GM19238 (cell line): ENCODE measurements around the gene ULK2.
"Not testable (repeated sequence)": the region's sequence is repeated elsewhere in the genome, so short reads cannot be mapped to it uniquely, and the experiment has no call there.

Source experiments
- DNase-seq: peaks from one replicate; pipeline ENCODE4 v3.0.0; 2011; ENCODE audit warnings: low spot score; ENCODE audit not compliant: insufficient read length

The ULK2 gene

DNA sequence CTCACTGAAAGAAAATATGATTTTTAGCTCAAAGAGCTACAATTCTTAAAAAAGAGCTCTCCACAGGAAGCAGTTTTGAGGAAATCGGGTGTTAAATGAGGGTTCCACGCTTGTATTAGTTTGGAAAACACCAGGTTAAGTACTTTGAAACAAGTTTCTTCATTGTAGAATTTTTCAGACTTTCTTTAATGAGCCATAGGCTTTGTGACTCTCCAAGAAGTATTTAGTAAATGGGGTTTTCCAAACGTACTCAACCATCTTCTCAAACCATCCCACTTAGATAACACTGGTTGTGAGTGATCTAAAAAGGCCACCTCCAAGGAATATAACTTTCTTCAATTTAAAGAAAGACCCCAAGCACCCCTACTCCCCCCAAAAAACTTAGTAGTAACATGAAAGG lies 2.7 kb downstream of the ULK2 start:
- no peak for DNase-seq

DNA sequence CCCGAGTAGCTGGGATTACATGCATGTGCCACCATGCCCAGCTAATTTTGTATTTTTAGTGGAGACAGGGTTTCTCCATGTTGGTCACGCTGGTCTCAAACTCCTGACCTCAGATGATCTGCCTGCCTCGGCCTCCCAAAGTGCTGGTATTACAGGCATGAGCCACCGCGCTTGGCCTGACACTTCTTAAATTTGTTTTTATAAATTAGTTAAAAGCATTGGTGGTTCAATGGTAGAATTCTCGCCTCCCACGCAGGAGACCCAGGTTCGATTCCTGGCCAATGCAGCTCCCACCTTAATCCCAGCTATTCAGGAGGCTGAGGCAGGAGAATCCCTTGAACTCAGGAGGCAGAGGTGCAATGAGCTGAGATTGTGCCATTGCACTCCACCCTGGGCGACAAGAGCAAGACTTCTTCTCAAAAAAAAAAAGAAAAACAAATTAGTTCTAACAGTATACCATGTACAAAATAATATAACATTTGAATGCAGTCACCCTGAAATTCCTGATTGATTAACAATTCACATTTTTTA lies 7.0 kb downstream of the ULK2 start:
- not testable (repeated sequence) for DNase-seq

DNA sequence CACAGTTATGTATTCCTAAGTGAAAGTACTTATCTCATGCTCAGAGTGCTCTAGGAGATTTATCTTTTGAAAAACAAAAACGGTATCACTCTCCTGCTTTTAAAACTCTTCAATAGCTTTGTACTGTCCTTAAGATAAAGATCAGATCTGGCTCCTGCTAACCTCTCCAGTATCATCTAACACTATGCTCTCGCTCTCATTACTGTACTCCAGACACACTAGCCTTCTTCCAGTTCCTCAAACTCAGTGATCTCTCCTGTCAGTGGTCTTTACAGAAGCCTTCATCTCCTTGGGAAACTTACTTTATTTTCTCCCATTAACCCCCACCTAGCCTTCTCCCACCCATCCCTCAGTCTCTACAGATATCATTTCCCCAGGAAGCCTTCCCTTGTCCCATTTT lies 10.1 kb downstream of the ULK2 start:
- no peak for DNase-seq

DNA sequence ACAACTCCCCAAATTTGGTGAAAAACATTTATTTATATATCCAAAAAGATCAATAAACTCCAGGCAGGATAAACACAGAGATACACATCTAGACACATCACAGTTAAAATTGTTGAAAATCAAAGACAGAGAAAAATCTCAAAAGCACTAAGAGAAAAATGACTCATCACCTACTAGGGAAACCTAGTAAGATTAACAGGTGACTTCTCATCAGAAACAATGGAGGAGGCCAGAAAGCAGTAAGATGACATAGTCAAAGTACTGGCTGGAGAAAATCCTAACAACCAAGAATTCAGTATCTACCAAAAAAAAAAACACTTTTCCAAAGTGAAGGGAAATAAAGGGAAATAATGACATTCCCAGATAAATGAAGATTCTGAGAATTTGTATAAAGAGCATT lies 33.8 kb downstream of the ULK2 start:
- no peak for DNase-seq

DNA sequence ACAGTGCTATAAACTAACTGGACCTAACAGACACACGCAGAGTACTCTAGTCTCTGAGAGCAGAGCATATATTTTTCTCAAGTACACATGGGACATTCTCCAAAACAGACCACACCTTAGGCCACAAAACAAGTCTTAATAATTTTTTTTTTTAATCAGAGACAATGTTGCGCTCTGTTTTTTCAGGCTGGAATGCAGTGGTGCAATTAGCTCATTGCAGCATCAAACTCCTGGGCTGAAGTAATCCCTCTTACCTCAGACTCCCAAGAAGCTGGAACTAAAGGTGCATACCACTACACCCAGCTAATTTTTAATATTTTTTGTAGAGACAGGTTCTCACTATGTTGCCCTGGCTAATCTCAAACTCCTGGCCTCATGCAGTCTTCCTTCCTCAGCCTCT lies 37.7 kb downstream of the ULK2 start:
- no peak for DNase-seq

DNA sequence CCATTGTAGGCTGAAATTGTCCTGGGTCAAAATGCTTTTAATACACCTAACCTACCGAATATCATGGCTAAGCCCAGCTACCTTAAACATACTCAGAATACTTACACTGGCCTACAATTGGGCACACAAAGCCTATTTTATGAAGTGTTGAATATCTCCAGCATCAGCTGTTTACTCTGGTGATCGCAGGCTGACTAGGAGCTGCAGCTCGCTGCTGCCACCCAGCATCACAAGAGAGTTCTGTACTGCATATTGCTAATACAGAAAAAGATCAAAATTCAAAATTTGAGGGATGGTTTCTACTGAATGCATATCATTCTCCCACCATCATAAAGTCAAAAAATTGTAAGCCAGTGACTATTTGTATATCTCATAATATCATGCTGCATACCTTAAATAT lies 55.3 kb downstream of the ULK2 start:
- DNase-seq: no peak

DNA sequence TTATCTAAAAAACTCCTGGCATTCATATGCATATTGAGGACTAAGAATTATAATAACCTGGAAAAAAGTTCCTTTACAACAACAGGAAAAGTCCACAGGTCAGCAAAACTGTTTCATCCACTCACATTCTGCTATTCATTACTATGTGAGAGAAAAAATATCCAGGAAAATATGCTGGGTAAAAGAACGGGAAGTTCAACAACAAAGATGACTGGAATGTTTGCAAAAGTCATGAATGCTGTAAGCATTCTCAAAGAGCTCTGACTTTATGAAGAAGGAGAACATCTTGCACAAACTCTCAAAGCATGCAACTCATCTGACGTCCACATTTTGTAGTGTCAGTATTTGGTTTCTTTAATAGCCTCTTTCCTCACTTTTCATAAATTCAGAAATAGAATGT lies 62.7 kb downstream of the ULK2 start:
- DNase-seq: no peak

DNA sequence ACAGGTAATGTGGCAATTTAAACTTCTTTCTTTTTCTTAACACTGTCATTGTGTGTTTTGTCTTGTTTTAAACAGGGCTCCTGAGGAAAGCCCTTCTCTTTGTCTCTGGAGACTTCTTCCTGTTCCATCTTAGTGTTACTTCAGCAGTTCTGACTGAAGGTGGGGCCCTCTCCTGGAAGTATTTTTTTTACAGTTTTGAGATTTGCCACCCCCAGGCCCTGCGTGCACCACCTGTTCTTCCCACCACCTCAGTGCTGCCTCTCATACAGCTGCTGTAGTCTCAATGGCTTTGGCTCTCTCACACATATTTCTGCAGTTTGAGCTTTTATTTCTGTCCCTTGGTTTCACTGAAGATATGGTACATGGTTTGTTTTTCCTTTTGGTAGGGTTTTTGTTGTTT lies 67.2 kb downstream of the ULK2 start:
- DNase-seq: no peak

DNA sequence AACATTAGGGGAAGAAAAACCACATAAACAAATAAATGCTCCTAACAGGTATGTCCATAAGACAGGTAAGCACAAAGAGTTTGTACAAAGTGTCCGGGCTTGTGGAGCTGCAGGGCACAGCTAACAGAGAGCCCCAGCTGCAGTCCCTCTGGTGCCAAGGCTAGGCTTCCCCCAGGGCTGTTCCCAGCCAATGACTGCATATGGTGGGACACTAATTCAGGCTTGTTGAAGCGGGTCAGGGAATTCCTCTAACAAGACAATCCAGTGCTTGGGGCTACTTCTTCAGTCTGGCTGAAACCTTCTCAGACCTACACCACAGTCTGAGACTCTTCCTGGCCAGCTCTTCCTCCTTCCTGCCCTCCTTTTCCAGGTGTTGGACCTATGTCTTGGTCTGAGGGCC lies 67.9 kb downstream of the ULK2 start:
- no peak for DNase-seq

DNA sequence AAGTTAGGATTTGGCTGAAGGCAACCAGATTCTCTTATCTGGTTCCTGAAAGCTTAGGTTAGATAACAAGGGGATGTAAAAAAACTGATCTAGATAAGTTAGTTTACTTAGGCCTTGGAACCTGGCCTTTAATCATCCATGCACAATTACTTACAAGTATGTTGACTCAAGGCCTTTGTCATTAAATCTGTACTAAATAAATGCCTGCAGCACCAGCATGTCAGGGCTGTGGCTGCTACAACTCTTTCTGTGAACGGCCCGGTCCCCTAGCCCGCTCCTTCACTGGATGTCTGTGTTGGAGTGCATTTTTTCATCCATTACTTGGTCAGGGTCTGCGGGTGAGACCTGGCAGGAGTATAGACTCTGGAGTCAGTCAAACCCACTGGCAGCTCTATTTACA lies 71.3 kb downstream of the ULK2 start:
- no peak for DNase-seq

DNA sequence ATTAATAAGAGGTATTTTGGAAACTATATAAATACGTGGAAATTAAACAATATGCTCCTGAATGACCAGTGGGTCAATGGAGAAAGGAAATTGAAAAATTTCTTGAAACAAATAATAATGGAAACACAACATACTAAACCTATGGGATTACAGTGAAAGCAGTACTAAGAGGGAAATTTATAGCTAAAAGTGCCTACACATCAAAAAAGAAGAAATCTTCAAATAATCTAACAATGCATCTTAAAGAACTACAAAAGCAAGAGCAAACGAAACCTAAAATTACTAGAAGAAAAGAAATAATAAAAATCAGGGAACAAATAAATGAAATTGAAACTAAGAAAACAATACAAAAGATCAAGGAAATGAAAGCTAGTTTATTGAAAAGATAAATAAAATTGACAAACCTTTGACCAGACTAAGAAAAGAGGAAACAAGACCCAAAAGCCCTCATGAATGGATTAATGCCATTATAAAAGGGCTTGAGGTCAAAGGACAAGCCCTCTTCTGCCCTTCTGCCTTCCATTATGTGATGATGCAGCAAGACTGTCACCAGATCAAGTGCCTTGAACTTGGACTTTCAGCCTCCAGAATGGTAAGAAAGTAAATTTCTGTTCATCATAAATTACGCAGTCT lies 75.7 kb downstream of the ULK2 start:
- DNase-seq: no peak

DNA sequence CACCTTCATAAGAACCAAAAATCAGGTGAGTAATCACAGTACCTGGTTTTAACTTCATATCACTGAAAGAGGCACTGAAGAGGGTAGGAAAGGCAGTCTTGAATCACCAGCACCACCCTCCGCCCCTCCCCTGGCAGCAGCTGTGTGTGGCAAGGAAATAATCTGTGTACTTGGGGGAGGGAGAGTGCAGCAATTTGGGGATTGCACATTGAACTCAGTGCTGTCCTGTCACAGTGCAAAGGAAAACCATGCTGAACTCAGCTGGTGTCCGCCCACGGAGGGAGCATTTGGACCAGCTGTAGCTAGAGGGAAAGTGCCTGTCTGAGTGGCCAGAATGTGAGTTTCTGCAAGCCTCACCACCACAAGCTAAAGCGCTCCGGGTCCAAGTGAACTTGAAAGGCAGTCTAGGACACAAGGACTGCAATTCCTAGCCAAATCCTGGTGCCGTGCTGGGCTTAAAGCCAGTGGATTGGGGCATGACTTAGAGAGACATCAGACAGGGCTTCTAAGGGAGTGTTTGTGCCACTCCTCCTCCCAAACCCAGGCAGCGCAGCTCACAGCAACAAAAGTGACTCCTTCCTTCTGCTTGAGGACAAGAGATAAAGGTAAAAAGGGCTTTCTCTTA lies 79.9 kb downstream of the ULK2 start:
- DNase-seq: no peak

DNA sequence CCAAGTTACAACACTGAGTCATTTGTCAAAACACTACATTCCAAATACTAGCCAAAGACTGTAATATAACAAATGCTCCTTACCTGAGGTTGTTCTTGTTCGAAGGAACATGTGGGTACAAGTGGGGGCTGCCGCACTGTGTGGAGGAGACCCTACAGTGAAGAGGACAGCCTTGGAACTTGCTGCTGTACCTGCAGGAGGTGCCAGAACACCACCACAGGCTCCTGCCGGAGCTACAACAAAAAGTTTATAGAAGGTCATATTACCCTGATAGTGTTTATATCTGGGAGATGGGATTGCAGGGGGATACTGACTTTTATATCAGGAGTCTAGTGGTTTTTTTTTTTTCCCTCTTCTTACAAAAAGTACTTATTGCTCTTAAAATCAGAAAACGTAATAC lies 81.9 kb downstream of the ULK2 start:
- no peak for DNase-seq

DNA sequence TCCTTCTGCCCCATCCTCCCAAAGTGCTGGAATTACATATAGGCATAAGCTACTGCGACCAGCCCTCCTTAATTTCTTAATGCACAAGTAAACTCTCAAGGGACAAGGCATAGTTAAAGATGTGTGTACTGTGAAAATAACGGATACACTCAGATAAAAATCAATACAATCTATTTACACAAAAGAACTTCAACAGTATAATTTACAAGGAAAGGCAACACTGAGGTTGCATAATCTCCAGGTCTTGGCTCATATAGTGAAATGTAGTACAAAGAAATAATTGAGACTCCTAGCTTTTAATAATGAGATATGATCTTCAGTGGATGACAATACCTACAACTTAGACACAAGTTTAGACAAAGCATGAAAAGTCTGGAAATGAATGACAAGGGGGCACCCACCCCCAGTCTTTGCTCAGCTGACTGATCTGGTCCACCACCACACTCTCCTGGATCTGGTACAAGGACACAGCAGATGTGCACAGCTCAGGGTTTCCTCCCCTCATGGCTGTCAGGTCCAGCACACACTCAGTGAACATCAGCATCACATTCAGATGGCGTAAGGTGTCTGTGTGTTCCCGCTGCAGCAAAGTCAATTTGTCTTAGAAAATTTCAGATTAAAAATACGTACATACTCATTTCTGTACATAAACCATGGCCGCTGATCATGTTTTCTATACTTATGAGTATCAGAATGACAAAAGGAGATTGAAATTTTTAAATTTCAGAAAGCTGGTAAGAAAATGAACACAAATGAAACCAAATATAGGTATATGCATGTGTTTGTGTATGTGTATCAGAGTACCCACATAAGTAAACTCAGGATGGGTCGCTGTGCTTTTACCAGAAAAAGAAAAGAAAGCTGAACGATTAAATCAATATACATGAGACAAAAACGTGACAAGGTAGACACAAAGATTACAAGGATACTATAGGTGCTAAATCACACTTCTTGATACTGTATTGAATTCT lies 86.0 kb downstream of the ULK2 start:
- DNase-seq: no peak

DNA sequence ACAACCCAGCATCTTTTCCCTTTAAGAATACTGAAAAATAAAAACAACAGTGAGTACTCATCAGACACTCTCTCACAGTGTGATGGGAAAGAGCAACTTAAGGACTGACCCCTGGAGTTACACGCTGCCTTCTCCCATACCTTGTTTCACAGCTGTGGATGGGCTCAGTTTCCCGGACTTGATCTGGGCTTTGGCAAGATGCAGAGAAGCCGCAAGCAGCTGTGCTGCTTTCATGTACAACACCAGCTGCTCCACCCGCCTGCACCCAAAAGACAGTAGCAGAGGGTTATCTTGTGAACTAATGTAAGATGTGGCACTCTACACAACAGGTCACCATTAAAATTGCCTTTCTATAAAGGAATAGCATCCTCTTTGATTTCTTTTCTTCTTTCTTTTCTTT lies 86.9 kb downstream of the ULK2 start:
- DNase-seq: no peak

DNA sequence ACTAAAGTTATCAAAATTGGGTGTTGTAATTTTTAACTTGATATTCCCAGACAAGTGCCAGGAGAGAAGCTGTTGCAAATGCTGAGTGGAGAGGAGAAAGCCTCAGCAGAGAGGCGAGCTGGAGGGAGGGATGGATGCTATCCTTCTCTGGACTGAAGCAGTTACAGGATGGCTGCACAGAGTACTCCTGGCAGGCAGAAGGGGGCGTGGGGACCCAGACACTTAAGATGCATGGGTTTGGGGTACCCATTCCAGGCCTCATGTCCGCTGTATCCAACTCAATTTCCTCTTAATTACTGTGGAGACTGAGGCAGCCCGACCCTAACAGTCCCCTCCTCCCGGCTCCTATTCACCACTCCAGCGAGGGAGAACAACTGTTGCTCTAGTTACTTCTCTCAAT lies 94.2 kb downstream of the ULK2 start:
- DNase-seq: no peak

DNA sequence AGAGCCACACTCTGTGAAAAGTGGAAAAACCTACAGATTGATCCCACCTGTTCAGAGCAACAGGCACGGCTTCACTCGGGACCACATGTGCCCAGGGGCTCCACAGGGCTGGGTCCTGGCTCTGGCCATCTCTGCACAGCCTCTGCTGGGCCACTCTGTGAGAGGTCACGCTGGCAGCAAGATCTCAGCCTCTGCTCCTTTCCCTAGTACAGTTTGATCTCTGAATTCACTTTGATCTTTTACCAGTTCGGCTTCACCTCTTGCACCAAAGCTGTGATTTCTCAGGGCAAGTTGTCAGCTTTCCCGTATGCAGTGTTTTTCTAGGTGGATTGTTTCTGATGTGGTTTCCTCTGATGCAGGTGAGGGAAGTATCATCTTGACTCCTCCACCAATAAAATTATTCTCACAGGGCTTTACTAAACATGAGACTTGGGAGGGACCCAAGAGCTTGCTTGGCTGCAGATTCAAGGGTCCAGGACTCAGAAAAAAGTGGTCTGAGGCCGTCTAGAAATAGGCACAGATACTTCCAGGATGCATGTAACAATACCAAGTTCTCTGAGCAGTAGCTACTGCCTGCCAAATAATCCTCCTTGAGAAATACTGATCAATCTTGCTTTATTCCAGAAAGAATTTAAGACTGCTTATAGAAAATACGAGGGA lies 95.6 kb downstream of the ULK2 start:
- DNase-seq: no peak

DNA sequence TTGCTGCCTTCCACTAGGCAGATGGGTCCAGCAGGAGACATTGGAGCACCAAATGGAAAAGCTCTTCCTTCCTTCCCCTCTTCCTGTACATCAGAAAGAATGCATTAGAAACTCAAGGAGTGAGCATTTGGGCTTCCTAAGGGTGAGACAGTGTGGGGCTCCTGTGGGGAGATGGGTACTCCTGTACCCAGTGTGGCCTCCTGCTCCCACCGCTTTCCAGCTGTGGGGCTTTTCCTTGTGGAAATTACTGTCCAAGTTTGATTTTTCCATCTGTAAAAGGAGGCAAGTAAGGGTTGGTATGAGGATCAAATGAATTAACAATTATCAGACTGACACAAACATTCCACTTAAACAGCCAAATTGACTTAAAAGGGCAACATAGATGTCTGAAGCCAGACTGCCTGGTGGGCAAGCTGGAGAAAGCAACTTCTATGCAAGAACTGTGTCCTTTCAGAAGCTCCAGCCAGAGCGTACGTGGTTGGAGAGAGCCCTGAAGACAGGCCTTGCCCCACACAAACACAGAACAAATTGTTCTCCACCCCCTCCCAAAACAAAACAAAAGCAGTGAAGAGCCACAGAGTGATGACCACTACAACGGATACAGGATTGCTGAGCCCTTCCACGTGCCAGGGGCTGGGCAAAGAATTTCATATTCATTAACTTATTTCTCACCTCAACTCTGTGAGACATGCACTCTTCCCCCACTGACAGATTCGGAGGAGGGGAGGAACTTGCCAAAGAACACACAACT lies 96.6 kb downstream of the ULK2 start:
- DNase-seq: no peak

DNA sequence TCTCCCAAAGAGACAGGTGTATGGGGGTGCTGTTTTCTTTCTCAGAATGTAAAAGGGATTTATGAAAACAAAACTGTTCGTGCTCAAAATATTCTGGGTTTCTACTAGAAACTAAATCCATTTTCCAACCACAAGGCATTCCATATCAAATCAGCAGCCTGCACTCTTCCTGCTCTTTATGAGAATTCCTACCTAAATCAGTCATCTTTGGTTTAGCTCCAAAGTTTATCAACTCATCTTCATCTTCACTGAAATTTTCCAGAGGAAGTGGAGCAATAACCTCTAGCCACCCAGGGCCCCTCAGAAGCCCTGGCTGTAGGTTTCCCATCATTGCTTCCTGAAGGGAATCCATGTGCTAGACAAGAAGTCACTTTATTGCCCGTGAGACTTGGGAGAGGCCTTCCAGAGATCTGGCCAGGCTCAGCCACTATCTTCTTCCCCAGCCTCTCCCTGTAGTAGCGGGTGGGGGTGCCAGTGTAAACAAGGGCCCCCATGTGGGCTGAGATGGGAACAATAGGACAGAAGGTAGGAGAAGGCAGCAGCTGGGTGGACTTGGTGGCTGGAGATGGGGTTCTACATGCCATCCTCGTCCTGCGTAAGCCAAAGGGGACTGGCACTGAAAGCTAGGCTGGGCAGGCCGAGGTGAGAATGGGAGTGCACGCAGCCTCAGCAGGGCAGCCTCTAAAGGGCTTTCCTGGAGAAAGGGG lies 97.6 kb downstream of the ULK2 start:
- no peak for DNase-seq

DNA sequence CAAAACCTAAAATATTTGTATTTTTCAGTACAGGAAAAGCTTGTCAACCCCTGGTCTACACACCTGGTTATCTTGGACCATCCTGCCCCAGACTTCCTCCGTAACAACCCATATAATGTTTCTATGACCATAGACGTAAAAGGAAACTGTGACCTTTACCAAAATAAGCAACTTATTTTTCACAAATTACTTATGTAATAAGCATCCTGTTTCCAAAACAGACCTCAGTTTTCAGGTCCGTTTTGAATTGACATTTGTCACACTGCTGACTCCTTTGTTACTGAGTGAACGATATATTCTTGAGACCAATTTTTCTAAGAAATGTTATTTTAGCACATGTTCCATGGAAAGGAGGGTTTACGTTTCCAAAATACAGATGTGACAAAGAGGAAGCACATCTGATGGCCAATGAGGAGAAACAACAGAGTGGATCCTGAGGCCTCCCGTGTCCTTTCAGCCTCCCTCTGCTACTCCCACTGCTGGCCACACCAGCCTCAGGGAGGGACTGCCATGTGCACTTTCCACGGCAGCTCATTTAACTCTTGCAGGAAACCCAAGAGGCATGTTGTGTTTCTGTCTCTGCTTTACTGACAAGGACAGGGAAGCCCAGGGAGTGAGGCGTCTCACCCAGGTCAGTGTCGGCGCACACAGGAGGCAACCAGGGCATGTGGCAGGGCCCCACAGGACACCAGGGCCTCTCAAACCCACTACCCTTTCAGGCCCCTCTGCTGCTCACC lies 99.5 kb downstream of the ULK2 start:
- DNase-seq: no peak
